NCI-H510A (cell line): ENCODE measurements around the gene MPZL1.
"Not testable (repeated sequence)": the region's sequence is repeated elsewhere in the genome, so short reads cannot be mapped to it uniquely, and the experiment has no call there.

Experiments
- DNase-seq: peaks from one replicate; lab custom pipeline; 2025; lab: John Stamatoyannopoulos, UW

The MPZL1 gene

DNA sequence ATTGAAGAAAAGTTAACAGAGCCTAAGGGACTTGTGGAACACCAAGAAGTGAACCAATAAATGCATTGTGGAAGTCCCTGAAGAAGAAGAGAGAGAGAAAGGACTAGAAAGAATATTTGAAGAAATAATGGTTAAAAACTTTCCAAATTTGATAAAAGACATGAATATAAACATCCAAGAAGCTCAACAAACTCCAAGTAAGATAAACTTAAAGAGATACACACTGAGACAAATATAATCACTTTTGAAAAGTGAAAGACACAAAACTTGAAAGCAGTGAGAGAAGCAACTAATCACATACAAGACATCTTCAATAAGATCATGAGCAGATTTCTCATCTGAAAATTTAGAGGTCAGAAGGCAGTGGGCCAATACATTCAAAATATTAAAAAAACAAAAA lies 91.2 kb downstream of the MPZL1 start:
- DNase-seq, result no peak

DNA sequence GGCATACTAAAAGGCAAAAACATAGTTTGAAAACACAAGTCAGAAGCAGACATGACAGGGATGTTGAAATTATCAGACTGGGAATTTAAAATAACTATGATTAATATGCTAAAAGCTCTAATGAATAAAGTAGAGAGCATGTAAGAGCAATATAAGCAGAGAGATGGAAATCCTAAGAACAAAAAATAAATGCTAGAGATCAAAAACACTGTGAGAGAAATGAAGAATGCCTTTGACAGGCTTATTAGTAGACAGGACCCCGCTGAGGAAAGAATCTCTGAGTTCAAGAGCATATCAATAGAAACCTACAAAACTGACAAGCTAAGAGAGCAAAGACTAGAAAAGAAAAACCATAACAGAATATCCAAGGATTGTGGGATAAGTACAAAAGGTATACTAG lies 93.9 kb downstream of the MPZL1 start:
- no peak for DNase-seq

DNA sequence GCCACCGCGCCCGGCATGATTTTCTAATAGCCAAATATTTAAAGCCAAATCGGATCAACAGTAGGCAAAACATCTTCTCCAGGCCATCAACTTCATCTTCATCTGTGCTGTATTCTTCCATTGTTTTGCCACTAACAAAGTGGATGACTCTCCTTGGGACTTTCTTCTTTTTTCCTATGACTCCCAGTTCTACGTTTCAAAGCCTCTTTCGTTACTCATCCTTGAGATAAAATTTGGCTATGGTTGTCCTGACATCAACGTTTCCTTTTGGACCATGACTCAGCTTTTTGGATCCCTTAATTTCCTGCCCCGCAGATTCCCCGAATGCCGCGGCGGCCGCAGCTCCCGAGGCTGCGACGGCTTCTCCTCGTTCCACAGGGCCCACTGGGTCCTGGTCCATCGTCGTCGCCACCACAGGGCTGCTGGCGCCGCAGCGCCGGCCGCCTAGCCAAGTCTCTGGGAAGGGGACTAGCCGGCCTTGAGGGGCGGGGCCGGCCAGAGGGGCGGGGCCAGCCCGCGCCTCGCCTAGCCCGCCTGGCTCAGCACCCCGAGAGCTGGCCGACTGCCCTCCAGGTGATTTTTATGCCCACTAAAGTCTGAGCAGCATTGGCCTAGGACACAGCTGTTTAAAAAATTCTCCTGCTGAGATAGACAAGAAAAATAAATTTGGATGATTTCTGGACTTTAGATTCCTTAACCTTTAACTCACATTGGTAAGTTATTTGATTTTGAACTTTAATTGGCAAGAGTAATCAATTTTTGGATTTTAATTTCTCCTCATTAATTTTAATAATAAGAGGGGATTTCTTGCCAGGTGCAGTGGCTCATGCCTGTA lies 98.3 kb downstream of the MPZL1 start:
- DNase-seq, result no peak

DNA sequence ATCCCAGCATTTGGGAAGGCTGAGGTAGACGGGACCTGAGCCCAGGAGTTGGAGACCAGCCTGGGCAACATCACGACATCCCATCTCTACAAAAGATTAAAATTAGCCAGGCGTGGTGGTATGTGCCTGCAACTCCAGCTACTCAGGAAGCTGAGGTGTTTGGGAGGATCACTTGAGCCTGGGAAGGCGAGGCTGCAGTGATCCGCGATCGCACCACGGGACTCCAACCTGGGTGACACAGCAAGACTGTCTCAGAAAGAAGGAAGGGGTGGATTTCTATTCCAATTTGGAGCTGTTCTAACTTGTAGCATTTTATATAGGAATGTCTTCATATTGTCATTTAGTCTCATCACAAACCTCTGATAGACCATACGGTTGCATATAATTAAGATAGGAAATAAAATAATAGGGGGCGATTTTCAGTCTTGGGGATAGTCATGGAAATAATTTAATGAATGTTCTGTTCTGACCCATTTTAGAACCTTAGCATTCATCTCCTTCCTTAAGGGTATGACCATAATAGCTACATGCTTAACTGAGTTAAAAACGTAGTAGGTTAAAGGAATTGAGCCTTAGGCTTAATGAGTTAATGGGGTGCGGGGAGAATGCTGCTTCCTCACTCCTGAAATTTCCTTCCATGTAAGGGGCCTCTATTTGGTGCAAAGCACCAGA lies 99.0 kb downstream of the MPZL1 start:
- DNase-seq, result no peak

DNA sequence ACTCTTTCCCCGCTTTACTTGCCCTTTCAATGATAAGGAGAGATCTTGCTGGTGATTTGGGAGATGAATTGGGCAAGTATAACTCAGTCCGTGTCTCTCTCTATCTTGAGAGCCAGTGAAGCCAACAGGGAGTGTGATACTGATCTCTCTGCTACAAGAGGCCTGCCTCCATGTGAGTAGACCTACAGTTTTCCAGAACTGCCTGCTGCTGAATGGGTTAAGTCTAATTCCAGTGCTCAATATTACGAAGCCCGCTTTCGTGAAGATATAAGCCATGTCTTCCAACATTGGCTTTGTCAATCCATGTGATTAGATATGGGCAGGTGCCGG lies 99.5 kb downstream of the MPZL1 start:
- DNase-seq, result no peak

DNA sequence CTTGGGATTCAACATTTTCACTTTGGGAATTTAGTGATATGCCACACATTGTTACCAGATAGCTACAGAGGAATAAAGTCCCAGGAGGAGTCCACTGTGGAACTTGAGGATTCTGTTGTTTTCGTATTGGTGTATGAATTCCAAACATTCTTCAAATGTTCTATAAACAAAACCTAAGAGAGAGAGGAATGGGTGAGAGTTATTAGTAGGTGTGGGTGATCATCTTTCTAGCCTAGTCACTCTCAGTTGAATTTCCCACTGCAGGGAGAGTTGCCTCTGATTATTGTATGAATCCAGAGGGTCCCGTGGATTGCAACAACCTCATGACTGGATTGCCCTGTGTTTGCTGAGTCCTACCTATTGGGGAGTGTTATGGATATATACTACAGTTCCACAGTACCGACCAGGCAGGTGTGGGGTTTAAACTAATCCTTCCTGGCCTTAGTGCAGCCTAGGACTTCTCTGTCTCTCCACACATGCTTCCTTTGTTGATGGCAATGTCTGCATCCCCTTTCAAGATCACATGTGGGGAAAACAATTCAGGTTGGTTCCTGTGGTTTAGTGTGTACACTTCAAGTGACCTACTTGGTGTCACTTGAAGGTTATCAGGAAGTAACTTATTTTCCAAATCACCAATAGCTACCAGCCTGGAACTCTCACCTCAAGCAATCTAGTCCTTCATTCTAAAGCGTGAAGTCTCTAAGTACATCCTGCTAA lies 100.3 kb downstream of the MPZL1 start:
- DNase-seq, result no peak

DNA sequence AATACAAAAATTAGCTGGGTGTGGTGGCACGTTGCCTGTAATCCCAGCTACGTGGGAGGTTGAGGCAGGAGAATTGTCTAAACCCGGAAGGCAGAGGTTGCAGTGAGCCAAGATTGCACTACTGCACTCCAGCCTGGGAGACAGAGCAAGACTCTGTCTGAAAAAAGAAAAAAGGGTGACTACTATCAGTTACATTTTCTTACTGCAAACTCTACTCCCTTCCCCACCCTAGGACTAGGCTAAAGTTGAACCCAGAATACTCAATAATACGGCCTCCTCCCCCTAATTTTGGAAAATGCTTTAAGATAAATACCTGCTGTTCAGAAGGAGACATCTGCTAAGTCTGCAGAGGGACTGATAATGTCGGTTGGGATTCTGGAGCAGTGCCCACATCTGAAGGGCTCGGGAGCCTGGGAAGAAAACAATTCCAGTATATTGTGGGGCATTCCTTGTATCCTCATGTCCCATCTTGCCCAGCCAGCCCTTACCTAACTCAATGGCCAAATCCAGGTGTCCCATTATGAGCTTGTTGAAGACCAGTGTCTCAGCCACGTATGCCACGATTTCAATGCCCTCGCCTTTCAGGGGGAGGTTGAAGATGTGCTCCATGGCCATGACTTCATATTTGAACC lies 102.5 kb downstream of the MPZL1 start:
- no peak for DNase-seq

DNA sequence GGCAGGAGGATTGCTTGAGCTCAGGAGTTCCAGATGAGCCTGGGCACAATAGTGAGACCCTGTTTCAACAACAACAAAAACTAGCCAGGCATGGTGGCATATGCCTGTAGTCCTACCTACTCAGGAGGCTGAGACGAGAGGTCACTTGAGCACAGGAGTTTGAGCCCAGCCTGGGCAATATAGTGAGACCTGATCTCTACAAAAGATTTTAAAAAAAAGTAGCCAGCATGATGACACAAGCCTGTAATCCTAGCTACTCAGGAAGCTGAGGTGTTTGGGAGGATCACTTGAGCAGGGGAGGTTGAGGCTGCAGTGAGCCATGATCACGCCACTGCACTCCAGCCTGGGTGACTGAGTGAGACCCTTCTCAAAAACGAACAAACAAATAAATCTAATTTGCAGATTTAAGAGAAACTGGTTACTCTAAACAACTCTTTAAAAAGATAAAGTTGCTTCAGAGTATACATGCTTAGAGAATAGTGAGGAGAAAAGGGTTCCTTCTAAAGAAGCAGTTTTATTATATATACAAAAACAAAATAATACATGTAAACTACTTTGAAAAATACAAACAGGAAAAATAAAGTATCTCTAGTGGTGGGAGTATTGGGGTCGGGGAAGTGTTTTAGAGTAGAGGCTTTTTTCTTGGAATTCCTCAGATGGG lies 103.8 kb downstream of the MPZL1 start:
- no peak for DNase-seq

DNA sequence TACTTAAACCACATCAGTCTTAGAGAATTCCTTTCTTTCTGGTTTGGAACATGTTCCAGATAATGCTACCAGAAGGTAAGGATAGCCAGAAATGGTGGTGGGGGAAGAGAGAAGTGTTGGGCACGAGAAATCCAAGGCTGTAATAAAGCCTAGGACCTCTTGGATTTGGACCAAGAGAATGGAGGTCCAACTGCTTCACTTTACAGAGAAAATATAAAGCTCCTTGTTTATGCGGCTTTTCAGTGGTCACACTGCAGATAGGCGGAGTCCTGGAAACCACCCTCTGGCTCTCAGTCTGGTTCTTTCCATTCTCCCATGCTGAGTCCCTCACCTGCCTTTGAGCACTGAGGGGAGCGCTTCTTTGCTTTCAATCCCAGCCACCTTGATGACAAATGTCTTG lies 104.3 kb downstream of the MPZL1 start:
- no peak for DNase-seq

DNA sequence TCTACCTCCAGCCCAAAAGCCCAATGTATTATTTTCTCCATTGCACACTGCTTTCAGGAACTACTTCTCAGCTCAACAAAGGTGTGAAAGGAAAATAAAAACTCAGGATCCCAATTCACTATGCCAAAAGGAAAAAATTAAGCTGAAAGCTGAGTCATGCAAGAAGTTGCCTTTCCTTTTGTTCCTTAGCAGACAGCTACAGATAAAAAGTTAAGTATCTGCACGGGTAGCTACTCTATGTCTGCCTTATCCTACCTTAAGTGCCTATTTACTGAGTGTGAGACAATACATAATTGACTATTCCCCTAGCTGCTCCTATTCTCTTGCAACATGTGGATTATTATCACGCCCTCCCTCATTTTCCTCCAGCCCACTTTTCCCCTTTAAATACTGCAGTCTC lies 108.1 kb downstream of the MPZL1 start:
- no peak for DNase-seq

DNA sequence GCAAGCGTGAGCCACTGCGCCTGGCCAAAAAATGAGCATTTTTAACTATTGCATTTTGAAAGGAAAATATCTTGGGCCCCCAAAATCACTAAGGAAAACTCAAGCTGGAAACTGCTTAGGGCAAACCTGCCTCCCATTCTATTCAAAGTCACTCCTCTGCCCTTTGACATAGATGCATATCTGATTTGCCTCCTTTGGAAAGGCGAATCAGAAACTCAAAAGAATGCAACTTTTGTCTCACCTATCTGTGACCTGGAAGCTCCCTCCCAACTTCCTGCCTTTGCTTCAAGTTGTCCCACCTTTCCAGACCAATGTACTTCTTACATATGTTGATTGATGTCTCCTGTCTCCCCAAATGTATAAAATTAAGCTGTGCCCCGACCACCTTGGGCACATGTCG lies 108.9 kb downstream of the MPZL1 start:
- not testable (repeated sequence) for DNase-seq

DNA sequence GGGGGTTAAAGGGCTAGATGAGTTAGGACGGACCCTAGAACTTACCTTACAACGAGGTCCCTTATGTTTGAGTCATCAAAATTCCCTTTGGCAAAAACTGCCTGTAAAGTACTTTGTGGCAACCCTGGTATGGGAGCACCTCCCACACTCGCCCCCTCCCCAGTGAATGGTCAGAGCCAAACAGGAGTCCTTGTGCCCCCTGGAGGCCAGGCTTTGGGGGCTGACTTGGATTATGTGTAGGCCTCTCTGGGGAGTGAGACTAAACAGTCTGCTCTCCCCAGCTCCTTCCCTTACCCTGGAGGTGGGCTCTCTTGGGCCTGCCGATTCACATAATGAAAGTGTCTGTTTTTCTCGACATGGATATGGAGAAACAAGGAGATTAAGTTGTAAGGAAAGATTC lies 110.9 kb downstream of the MPZL1 start:
- DNase-seq, result no peak

DNA sequence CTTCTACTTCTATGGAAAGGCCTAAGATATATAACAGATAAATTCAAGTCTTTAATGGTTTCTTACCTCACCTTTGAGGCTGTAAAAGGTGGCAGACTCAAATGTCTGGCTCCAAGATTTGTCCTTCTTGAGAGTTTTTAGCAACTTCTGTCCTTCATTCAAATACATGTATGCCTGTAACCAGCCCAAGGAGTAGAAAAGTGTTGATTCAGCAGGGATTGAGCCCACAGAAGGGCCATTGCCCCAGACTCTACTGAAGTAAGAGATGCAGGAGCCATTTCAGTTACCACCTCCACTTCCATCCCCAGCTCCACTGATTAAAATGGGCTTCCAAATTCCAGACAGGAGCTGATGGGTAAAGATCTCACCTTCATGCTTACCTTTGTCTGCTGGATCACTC lies 112.1 kb downstream of the MPZL1 start:
- DNase-seq, result no peak

DNA sequence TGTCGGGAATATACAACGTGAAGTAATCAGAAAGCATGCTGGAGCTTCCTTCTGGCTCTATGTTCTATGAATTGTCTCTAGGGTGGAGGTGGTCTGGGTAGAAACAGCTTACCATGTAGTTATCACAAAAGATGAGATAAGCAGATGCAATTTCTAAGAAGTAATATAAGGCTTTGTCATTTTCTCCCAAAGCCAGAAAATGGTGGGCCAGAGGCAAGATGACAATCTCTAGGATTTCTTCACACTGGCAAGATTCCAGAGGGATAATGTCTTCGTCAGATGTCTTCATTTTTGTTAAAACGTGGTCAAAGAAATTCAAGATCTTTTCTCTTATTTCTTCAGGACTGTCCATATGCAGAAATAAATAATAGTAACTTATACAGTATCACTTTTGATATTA lies 114.4 kb downstream of the MPZL1 start:
- no peak for DNase-seq

DNA sequence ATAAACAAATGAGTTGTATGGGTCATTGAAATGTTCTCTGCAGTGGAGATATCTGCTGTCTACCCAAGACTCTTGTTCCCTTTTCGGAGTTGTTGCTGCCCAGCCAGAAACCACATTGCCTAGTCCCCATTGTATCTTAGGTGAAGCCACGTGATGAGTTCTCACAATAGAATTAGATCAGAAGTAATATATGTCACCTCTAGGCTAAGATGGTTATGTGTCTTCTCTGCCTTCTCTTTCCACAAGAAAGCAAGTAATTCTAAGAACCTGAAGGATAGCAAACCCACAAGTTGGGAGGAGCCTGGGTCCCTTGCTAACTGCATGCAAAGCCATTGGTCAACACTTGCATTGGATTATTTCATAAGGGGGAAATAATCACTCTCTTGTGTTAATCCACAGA lies 115.5 kb downstream of the MPZL1 start:
- DNase-seq, result no peak

DNA sequence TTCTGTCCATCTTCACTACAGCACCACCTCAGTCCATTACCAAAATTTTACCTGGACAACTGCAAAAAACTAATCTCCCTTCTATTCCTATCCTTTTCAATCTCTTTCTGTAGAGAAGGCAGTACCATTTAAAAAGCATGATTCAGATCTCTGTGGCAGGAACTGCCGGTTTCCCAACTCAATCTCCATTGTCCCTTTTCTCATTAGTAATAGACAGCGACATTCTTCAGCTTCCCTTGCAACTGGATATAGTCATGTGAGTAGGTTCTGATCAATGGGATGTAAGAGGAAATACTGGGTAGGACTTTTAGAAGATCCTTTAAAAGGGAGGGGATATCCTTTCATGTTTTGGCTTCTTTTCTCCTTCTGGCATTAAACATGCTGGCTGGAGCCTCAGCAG lies 117.2 kb downstream of the MPZL1 start:
- no peak for DNase-seq
